ENCODE measurements around the gene CLEC12A.

CLEC12A gene

GRCh38 chr12:10027721-10028120 lies 56.5 kb downstream of the CLEC12A start:
- H3K9me3 ChIP-seq (ENCODE audit: control extremely low read depth in 1 of 5, control insufficient read depth in 4 of 5, insufficient read depth in 2 of 5, low read depth in 1 of 5, low read length in 4 of 5), result no peaks in the 10 kb centered on the region
- no peaks in the 10 kb centered on the region for H3K27me3 ChIP-seq (replicated peaks in 2 of 5; ENCODE audit: control insufficient read depth in 4 of 5, insufficient read depth in 5 of 5, low read length in 4 of 5)
- H3K4me1 ChIP-seq (ENCODE audit: control extremely low read depth in 1 of 4, control insufficient read depth in 4 of 4, insufficient read depth in 4 of 4, low read length in 3 of 4), result peaks cover 0 to 17% (median 3%) of the 10 kb centered on the region in 4 experiments
- no peak overlapping the region for H3K27ac ChIP-seq (ENCODE audit: insufficient read depth in 1 of 2, low read depth in 1 of 2, low read length in 2 of 2, poor library complexity in 1 of 2, severe bottlenecking in 2 of 2)
- no peak overlapping the region for H3K4me3 ChIP-seq (ENCODE audit: control insufficient read depth in 1 of 7, extremely low read depth in 1 of 7, insufficient read depth in 4 of 7, low read depth in 2 of 7, low read length in 6 of 7)
- CTCF ChIA-PET, result interaction anchor here (0.7 to 5.7 kb wide), 3 partner anchors 18 to 112 kb away, joined by 3 to 24 read pairs (median 5); no protein-coding TSS in a partner anchor
- no peaks in the 10 kb centered on the region for H3K36me3 ChIP-seq (ENCODE audit: control insufficient read depth in 4 of 4, insufficient read depth in 4 of 4, low read length in 3 of 4)
- peak in 2 of 3 donors; percentile 57 to 63 for DNase-seq
- POLR2A ChIA-PET, result no interaction called here
- WGBS (ENCODE audit: insufficient coverage), result 20% methylated on average over 1 of the region's 4 CpGs

- WGBS (ENCODE audit: insufficient coverage), result 98% methylated on average over 11 of the region's 14 CpGs
- Histone ChIP-seq H3K9me3 (ENCODE audit: control extremely low read depth in 1 of 5, control insufficient read depth in 4 of 5, insufficient read depth in 2 of 5, low read depth in 1 of 5, low read length in 4 of 5) (no peaks in the 10 kb centered on the region), H3K4me1 (ENCODE audit: control extremely low read depth in 1 of 4, control insufficient read depth in 4 of 4, insufficient read depth in 4 of 4, low read length in 3 of 4) (peaks cover 0 to 21% (median 4%) of the 10 kb centered on the region in 4 experiments), H3K27ac (ENCODE audit: insufficient read depth in 1 of 2, low read depth in 1 of 2, low read length in 2 of 2, poor library complexity in 1 of 2, severe bottlenecking in 2 of 2) (no peak within 1 kb of the TSS), H3K27me3 (replicated peaks in 2 of 5; ENCODE audit: control insufficient read depth in 4 of 5, insufficient read depth in 5 of 5, low read length in 4 of 5) (no peaks in the 10 kb centered on the region), H3K4me3 (ENCODE audit: control insufficient read depth in 1 of 7, extremely low read depth in 1 of 7, insufficient read depth in 4 of 7, low read depth in 2 of 7, low read length in 6 of 7) (no peak within 1 kb of the TSS), H3K36me3 (ENCODE audit: control insufficient read depth in 4 of 4, insufficient read depth in 4 of 4, low read length in 3 of 4) (no peaks in the 10 kb centered on the region)
- POLR2A ChIA-PET, result interaction anchor here (0.5 kb wide), 1 partner anchor 193 kb away, joined by 3 read pairs; no protein-coding TSS in a partner anchor
- CTCF ChIA-PET, result interaction anchor here (1.0 to 5.7 kb wide), 4 partner anchors 103 to 281 kb away, joined by 3 to 24 read pairs (median 4); no protein-coding TSS in a partner anchor
- DNase-seq, result no peak
These were observed 59.2 kb downstream of the CLEC12A start, which contains the start of gene CLEC9A for GRCh38 chr12:10030446-10030845. CLEC9A (plus strand) TSS chr12:10030682; CDS start chr12:10052688, 22,006 bp downstream.

- WGBS (ENCODE audit: insufficient coverage), result 48% methylated on average over 3 of the region's 4 CpGs
These were observed 60.1 kb downstream of the CLEC12A start for GRCh38 chr12:10031321-10031720.

GRCh38 chr12:10031771-10032175 lies 60.6 kb downstream of the CLEC12A start:
- Histone ChIP-seq H3K9me3 (ENCODE audit: control extremely low read depth in 1 of 5, control insufficient read depth in 4 of 5, insufficient read depth in 2 of 5, low read depth in 1 of 5, low read length in 4 of 5) (no peaks in the 10 kb centered on the region), H3K4me1 (ENCODE audit: control extremely low read depth in 1 of 4, control insufficient read depth in 4 of 4, insufficient read depth in 4 of 4, low read length in 3 of 4) (peaks cover 0 to 21% (median 4%) of the 10 kb centered on the region in 4 experiments), H3K36me3 (ENCODE audit: control insufficient read depth in 4 of 4, insufficient read depth in 4 of 4, low read length in 3 of 4) (no peaks in the 10 kb centered on the region), H3K27me3 (replicated peaks in 2 of 5; ENCODE audit: control insufficient read depth in 4 of 5, insufficient read depth in 5 of 5, low read length in 4 of 5) (no peaks in the 10 kb centered on the region), H3K27ac (ENCODE audit: insufficient read depth in 1 of 2, low read depth in 1 of 2, low read length in 2 of 2, poor library complexity in 1 of 2, severe bottlenecking in 2 of 2) (no peak overlapping the region), H3K4me3 (ENCODE audit: control insufficient read depth in 1 of 7, extremely low read depth in 1 of 7, insufficient read depth in 4 of 7, low read depth in 2 of 7, low read length in 6 of 7) (no peak overlapping the region)
- WGBS (ENCODE audit: insufficient coverage), result 32% methylated on average over 4 of the region's 5 CpGs
- peak in 1 of 3 donors; percentile 20 for DNase-seq
- ChIA-PET POLR2A (no interaction called here), CTCF (interaction anchor here (0.8 to 5.7 kb wide), 5 partner anchors 22 to 233 kb away, joined by 3 to 24 read pairs (median 3); partner anchors contain the start of genes CLEC12B and CLEC7A)

More at GRCh38 chr12:10031321-10031720, 60.1 kb downstream of the CLEC12A start:
- DNase-seq, result peak in 2 of 3 donors; percentile 51 to 70
- no peaks in the 10 kb centered on the region for H3K27me3 ChIP-seq (replicated peaks in 2 of 5; ENCODE audit: control insufficient read depth in 4 of 5, insufficient read depth in 5 of 5, low read length in 4 of 5)
- no peak overlapping the region for H3K27ac ChIP-seq (ENCODE audit: insufficient read depth in 1 of 2, low read depth in 1 of 2, low read length in 2 of 2, poor library complexity in 1 of 2, severe bottlenecking in 2 of 2)
- no peaks in the 10 kb centered on the region for H3K9me3 ChIP-seq (ENCODE audit: control extremely low read depth in 1 of 5, control insufficient read depth in 4 of 5, insufficient read depth in 2 of 5, low read depth in 1 of 5, low read length in 4 of 5)
- no peak overlapping the region for H3K4me3 ChIP-seq (ENCODE audit: control insufficient read depth in 1 of 7, extremely low read depth in 1 of 7, insufficient read depth in 4 of 7, low read depth in 2 of 7, low read length in 6 of 7)
- ChIA-PET POLR2A (interaction anchor here (0.5 kb wide), 1 partner anchor 192 kb away, joined by 3 read pairs; no protein-coding TSS in a partner anchor), CTCF (interaction anchor here (1.0 to 5.7 kb wide), 5 partner anchors 21 to 282 kb away, joined by 3 to 24 read pairs (median 3); partner anchors contain the start of genes CLEC12B and CLEC7A)
- H3K4me1 ChIP-seq (ENCODE audit: control extremely low read depth in 1 of 4, control insufficient read depth in 4 of 4, insufficient read depth in 4 of 4, low read length in 3 of 4), result peaks cover 0 to 21% (median 4%) of the 10 kb centered on the region in 4 experiments
- H3K36me3 ChIP-seq (ENCODE audit: control insufficient read depth in 4 of 4, insufficient read depth in 4 of 4, low read length in 3 of 4), result no peaks in the 10 kb centered on the region

GRCh38 chr12:10033783-10034545 lies 62.8 kb downstream of the CLEC12A start:
- Histone ChIP-seq H3K4me1 (ENCODE audit: control extremely low read depth in 1 of 4, control insufficient read depth in 4 of 4, insufficient read depth in 4 of 4, low read length in 3 of 4) (peaks cover 0 to 16% (median 1%) of the 10 kb centered on the region in 4 experiments), H3K4me3 (ENCODE audit: control insufficient read depth in 1 of 7, extremely low read depth in 1 of 7, insufficient read depth in 4 of 7, low read depth in 2 of 7, low read length in 6 of 7) (no peak overlapping the region), H3K9me3 (ENCODE audit: control extremely low read depth in 1 of 5, control insufficient read depth in 4 of 5, insufficient read depth in 2 of 5, low read depth in 1 of 5, low read length in 4 of 5) (no peaks in the 10 kb centered on the region), H3K27me3 (replicated peaks in 2 of 5; ENCODE audit: control insufficient read depth in 4 of 5, insufficient read depth in 5 of 5, low read length in 4 of 5) (no peaks in the 10 kb centered on the region), H3K27ac (ENCODE audit: insufficient read depth in 1 of 2, low read depth in 1 of 2, low read length in 2 of 2, poor library complexity in 1 of 2, severe bottlenecking in 2 of 2) (peak overlapping the region in 1 of 2 experiments; percentile 11), H3K36me3 (ENCODE audit: control insufficient read depth in 4 of 4, insufficient read depth in 4 of 4, low read length in 3 of 4) (no peaks in the 10 kb centered on the region)
- WGBS (ENCODE audit: insufficient coverage), result no CpG with 5 or more reads among the region's 1 CpG
- POLR2A ChIA-PET, result no interaction called here
- CTCF ChIA-PET, result interaction anchor here (0.7 to 6.9 kb wide), 15 partner anchors 9 to 283 kb away, joined by 3 to 145 read pairs (median 4); partner anchors contain the start of genes CLEC12B and CLEC7A
- peak in 2 of 3 donors; percentile 52 to 54 for DNase-seq

Measured in common myeloid progenitor, CD34-positive (primary cell).